GM19035 (cell line): ENCODE measurements around the gene ALDH2.
"Not testable (repeated sequence)": the region's sequence is repeated elsewhere in the genome, so short reads cannot be mapped to it uniquely, and the experiment has no call there.

Experiments
- ATAC-seq: cut with Tn5 transposase; IDR thresholded peaks from one replicate; pipeline ENCODE4 v1.9.1; 2021; ENCODE audit not compliant: unreplicated experiment

ALDH2 gene

DNA sequence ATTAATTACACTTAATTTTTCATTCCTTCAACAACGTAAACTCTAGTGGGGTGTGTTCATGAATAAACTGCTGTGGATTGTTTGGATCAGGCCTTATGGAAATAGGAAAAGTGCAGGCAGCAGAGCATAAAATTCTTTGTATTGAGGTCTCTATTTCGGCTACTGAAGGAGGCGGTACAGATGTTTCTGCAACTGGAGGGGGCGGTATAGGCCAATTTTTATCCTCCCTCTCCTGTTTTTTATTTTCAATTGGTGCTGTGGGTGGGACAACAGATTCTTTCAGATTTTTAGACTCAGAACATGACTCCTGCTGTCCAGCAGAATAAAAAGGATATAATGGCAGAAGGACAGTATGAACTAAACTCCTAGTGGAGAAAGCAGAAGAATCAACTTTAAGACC is 57.6 kb downstream of the ALDH2 start:
- not testable (repeated sequence) for ATAC-seq

- ATAC-seq, result no peak
Observed at GRCh38 chr12:111825509-111825908, 58.8 kb downstream of the ALDH2 start.

- no peak for ATAC-seq
Observed at GRCh38 chr12:111826316-111826715, 59.6 kb downstream of the ALDH2 start.

- no peak for ATAC-seq
Observed at GRCh38 chr12:111826992-111827391, 60.3 kb downstream of the ALDH2 start.

- no peak for ATAC-seq
Observed at GRCh38 chr12:111827907-111828306, 61.2 kb downstream of the ALDH2 start.

DNA sequence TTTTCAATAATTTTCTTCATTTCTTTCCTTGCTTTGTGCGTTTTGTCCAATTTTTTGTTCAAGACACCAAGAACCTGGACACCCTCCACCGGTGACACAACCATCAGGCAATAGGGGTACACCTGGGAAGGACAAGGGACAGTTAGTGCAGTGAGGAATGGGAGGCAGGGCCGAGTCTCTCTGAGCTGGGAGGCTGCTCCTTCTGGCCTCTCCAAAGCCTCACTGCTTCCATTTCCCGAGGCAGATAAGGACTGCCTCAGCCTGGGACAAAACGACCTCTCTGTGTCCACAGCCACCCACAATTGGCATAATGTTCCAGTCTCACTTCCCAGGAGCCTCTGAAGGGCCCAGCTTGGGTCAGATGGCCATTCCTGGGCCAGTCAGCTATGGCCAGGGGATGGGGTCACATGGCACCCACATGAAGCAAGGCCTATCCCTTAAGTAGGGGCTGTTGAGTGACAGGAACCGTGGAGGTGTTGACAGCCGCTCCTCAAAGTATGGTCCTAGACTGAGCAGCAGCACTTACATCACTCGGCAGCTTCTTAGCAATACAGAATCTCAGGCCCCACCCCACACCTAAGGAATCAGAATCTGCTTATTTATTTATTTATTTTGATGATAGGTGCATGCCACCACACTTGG is 61.7 kb downstream of the ALDH2 start:
- no peak for ATAC-seq

DNA sequence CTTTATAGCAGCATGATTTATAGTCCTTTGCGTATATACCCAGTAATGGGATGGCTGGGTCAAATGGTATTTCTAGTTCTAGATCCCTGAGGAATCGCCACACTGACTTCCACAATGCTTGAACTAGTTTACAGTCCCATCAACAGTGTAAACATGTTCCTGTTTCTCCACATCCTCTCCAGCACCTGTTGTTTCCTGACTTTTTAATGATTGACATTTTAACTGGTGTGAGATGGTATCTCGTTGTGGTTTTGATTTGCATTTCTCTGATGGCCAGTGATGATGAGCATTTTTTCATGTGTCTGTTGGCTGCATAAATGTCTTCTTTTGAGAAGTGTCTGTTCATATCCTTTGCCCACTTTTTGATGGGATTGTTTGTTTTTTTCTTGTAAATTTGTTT is 62.9 kb downstream of the ALDH2 start:
- ATAC-seq, result not testable (repeated sequence)

DNA sequence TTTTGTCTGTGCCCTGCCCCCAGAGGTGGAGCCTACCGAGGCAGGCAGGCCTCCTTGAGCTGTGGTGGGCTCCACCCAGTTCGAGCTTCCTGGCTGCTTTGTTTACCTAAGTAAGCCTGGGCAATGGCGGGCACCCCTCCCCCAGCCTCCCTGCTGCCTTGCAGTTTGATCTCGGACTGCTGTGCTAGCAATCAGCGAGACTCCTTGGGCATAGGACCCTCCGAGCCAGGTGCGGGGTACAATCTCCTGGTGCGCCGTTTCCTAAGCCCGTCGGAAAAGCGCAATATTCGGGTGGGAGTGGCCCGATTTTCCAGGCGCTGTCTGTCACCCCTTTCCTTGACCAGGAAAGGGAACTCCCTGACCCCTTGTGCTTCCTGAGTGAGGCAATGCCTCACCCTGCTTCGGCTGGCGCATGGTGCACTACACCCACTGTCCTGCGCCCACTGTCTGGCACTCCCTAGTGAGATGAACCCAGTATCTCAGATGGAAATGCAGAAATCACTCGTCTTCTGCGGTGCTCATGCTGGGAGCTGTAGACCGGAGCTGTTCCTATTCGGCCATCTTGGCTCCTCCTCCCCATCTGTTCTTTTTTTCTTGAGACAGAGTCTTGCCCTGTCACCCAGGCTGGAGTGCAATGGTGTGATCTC is 68.1 kb downstream of the ALDH2 start:
- ATAC-seq, result not testable (repeated sequence)

DNA sequence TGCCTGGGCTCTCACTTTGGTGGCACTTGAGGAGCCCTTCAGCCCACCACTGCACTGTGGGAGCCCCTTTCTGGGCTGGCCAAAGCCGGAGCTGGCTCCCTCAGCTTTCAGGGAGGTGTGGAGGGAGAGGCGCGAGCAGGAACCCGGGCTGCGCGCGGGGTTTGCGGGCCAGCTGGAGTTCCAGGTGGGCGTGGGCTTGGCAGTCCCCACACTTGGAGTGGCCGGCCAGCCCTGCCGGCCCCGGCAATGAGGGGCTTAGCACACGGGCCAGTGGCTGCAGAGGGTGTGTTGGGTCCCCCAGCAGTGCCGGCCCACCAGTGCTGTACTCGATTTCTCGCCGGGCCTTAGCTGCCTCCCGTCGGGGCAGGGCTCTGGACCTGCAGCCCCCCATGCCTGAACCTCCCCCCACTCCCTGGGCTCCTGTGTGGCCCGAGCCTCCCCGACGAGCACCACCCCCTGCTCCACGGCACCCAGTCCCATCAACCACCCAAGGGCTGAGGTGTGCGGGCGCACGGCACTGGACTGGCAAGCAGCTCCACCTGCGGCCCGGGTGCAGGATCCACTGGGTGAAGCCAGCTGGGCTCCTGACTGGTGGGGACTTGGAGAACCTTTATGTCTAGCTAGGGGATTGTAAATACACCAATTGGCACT is 68.9 kb downstream of the ALDH2 start:
- ATAC-seq, result not testable (repeated sequence)

- ATAC-seq, result no peak
Observed at GRCh38 chr12:111838353-111838752, 71.6 kb downstream of the ALDH2 start.

- no peak for ATAC-seq
Observed at GRCh38 chr12:111840807-111841206, 74.1 kb downstream of the ALDH2 start.

GRCh38 chr12:111841236-111841749 is 74.6 kb downstream of the ALDH2 start:
- peak; percentile 8 for ATAC-seq

GRCh38 chr12:111841750-111842555 is 75.2 kb downstream of the ALDH2 start, which contains the start of gene MAPKAPK5:
MAPKAPK5 (plus strand) TSS chr12:111842228; CDS start chr12:111842734, 506 bp downstream.
- peak; percentile 82 for ATAC-seq

GRCh38 chr12:111842556-111843396 is 76.0 kb downstream of the ALDH2 start:
- ATAC-seq, result peak; percentile 23

GRCh38 chr12:111846016-111846415 is 79.3 kb downstream of the ALDH2 start:
- ATAC-seq, result no peak

DNA sequence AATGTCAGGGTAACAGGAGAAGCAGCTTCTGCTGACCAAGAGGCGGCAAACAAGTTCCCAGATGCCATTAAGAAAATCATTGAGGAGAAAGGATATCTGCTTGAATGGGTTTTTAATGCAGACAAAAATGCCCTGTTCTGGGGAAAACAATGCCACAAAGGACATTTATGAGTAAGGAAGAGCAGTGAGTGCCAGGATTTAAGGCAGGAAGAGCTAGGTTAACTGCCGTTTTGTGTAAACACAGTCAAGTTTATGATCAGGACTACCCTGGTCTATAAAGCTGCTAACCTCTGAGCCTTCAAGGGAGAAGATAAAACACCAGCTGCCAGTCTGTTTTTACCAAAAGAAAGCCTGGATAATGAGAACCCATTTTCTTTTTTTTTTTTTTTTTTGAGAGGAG is 83.8 kb downstream of the ALDH2 start:
- ATAC-seq, result no peak

GRCh38 chr12:111858186-111858585 is 91.5 kb downstream of the ALDH2 start:
- ATAC-seq, result no peak

DNA sequence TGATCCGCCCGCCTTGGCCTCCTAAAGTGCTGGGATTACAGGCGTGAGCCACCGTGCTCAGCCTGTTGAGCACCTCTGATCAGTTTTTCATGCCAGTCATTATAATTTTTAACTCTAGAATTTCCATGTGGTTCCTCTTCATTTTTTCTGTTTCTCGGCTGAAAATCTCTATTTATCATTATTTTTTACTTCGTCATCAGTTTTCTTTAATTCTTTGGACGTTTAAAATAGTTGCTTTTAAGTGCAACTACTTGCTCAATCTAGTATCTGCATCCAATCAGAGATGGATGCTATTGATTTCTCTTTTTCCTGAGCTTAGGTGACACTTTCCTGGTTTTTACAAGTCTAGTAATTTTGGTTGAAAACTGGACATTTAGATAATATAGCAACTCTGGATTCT is 92.0 kb downstream of the ALDH2 start:
- no peak for ATAC-seq

DNA sequence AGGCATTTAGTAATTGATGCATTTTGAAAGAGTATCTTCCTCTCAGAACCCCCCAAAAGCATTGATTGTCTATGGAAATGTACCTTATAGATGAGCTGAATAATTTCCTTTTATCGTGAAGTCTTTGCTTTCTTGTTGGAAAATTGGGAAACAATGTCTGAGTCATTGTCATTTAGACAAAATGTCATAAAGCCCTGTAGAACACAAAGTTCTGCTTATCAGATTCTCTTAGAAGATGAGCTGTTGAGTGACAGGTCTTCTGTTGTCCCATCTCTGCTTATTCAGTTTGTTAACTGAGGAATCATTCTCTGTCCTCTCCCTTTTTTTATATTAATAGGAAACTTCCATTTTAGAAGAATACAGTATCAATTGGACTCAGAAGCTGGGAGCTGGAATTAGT is 98.2 kb downstream of the ALDH2 start:
- ATAC-seq, result no peak
